HG02852 (cell line): ENCODE measurements around the gene ITGA5.

Experiments
- ATAC-seq: cut with Tn5 transposase; IDR thresholded peaks from one replicate; pipeline ENCODE4 v1.9.1; 2021; ENCODE audit warnings: mild to moderate bottlenecking, moderate library complexity; ENCODE audit not compliant: unreplicated experiment

Gene ITGA5

GRCh38 chr12:54412786-54413185 is 6.3 kb downstream of the ITGA5 start:
- no peak for ATAC-seq

GRCh38 chr12:54412348-54412747 is 6.7 kb downstream of the ITGA5 start:
- no peak for ATAC-seq

GRCh38 chr12:54411391-54412241 is 7.5 kb downstream of the ITGA5 start:
- no peak for ATAC-seq

GRCh38 chr12:54409267-54409666 is 9.8 kb downstream of the ITGA5 start:
- ATAC-seq: no peak

GRCh38 chr12:54407183-54407905 is 11.7 kb downstream of the ITGA5 start:
- no peak for ATAC-seq

- no peak for ATAC-seq
Observed at GRCh38 chr12:54405573-54405972, 13.5 kb downstream of the ITGA5 start.

- no peak for ATAC-seq
Observed at GRCh38 chr12:54405106-54405505, 14.0 kb downstream of the ITGA5 start.

GRCh38 chr12:54404061-54405004 is 14.7 kb downstream of the ITGA5 start:
- ATAC-seq: no peak

- no peak for ATAC-seq
Observed at GRCh38 chr12:54401119-54401518, 17.9 kb downstream of the ITGA5 start.

GRCh38 chr12:54398995-54399793 is 19.9 kb downstream of the ITGA5 start:
- ATAC-seq: peak; percentile 81

GRCh38 chr12:54398218-54398617 is 20.8 kb downstream of the ITGA5 start:
- ATAC-seq: no peak

GRCh38 chr12:54397157-54397556 is 21.9 kb downstream of the ITGA5 start:
- no peak for ATAC-seq

GRCh38 chr12:54395545-54395944 is 23.5 kb downstream of the ITGA5 start:
- no peak for ATAC-seq

GRCh38 chr12:54394986-54395385 is 24.1 kb downstream of the ITGA5 start:
- no peak for ATAC-seq

- ATAC-seq: no peak
Observed at GRCh38 chr12:54394281-54394719, 24.8 kb downstream of the ITGA5 start.

GRCh38 chr12:54393743-54394142 is 25.3 kb downstream of the ITGA5 start:
- no peak for ATAC-seq

- ATAC-seq: no peak
Observed at GRCh38 chr12:54393207-54393609, 25.9 kb downstream of the ITGA5 start.

- ATAC-seq: no peak
Observed at GRCh38 chr12:54392485-54393206, 26.4 kb downstream of the ITGA5 start.
